K562 (cell line): Measurements from ENCODE around the gene NTPCR. TPM values are rescaled to one million over a fixed set of nuclear protein-coding genes. Genes with fewer than 3 reads are reported as not detected.

Source experiments
- ATAC-seq: fragments of 200-7000 bp; cut with Tn5 transposase; 3 replicates; pipeline ENCODE4 v1.9.1; 2020; ENCODE audit warnings: moderate library complexity
- BruUV-seq: library from RNA; stranded (reverse); fragments of 400-500 nt; replicated peaks from 2 replicates; lab custom pipeline; 2021; lab: Mats Ljungman, UMichigan
- CTCF ChIA-PET: fragments of 300-600 bp; formaldehyde crosslinking; extraction: SDS; loops from one replicate; lab custom pipeline; 2021; ENCODE audit warnings: low intra/inter-chr PET ratio; lab: Yijun Ruan, JAX
- POLR2A ChIA-PET: fragments of 300-600, 350-650 bp; sonication (Branson Sonifier 250); formaldehyde crosslinking; extraction: SDS; loops from one replicate; lab custom pipeline; 2021; ENCODE audit warnings: antibody characterized with exemption, inconsistent platforms; lab: Yijun Ruan, JAX
- DNase-seq, 4 experiments: peaks; one replicate each; pipeline versions ENCODE4 v3.0.0 to v3.0.0-alpha.2; 2011 to 2018; ENCODE audit warnings: low spot score in 3 of 4, mixed read lengths in 3 of 4; ENCODE audit errors: extremely low read depth in 1 of 4
- FAIRE-seq: peaks from 2 replicates; lab custom pipeline; 2011; peaks lifted over from hg19 to GRCh38; lab: Jason Lieb, UNC
- H2AFZ ChIP-seq: 2 replicates; pipeline ENCODE4 v1.6.0; 2011; ENCODE audit warnings: low read depth, low read length, control low read depth, inconsistent platforms
- H3K27ac ChIP-seq: fragments of 200-600 bp; 3 replicates; pipeline ENCODE4 v1.8.0; 2011; ENCODE audit warnings: low read depth, mild to moderate bottlenecking, control low read depth, inconsistent platforms, low read length, moderate library complexity, mixed read lengths; ENCODE audit errors: extremely low read depth
- H3K27me3 ChIP-seq, 2 experiments: fragments of 300-600 bp in 1 of 2; 2 replicates in 1 of 2; 3 replicates in 1 of 2; pipeline versions ENCODE4 v1.6.0 to v1.8.0; 2011; ENCODE audit warnings: inconsistent platforms in 2 of 2, low read length in 2 of 2, mild to moderate bottlenecking in 1 of 2, mixed read lengths in 1 of 2, moderate library complexity in 1 of 2; ENCODE audit not compliant: control insufficient read depth in 2 of 2, insufficient read depth in 2 of 2
- H3K36me3 ChIP-seq: fragments of 300-600 bp; 3 replicates; pipeline ENCODE4 v1.8.0; 2011; ENCODE audit warnings: mild to moderate bottlenecking, low read length, inconsistent platforms; ENCODE audit not compliant: control insufficient read depth, insufficient read depth
- H3K4me1 ChIP-seq, 2 experiments: fragments of 200-600 bp in 1 of 2; replicated peaks in 1 of 2; 2 replicates in 1 of 2; 3 replicates in 1 of 2; pipeline versions ENCODE4 v1.5.1 to v1.8.0; 2011; ENCODE audit warnings: inconsistent platforms in 2 of 2, low read length in 2 of 2, mild to moderate bottlenecking in 1 of 2, mixed read lengths in 1 of 2, moderate library complexity in 1 of 2; ENCODE audit not compliant: control insufficient read depth in 2 of 2, insufficient read depth in 2 of 2
- H3K4me2 ChIP-seq: 2 replicates; pipeline ENCODE4 v1.6.1; 2011; ENCODE audit warnings: low read length, control low read depth, inconsistent platforms, mixed read lengths; ENCODE audit not compliant: insufficient read depth
- H3K4me3 ChIP-seq: fragments of 200-600 bp; sonication (generic), shearing (Covaris generic); 2 replicates; pipeline ENCODE4 v1.5.1; 2016; ENCODE audit warnings: control low read depth, inconsistent platforms
- H3K79me2 ChIP-seq: fragments of 200-600 bp; 3 replicates; pipeline ENCODE4 v1.8.0; 2011; ENCODE audit warnings: low read length, inconsistent platforms; ENCODE audit not compliant: control insufficient read depth, insufficient read depth
- H3K9ac ChIP-seq, 2 experiments: 2 replicates each; pipeline versions ENCODE4 v1.6.0 to v1.6.1; 2011; ENCODE audit warnings: low read depth in 2 of 2, low read length in 2 of 2, control low read depth in 1 of 2, inconsistent platforms in 1 of 2, mild to moderate bottlenecking in 1 of 2, mixed read lengths in 1 of 2; ENCODE audit not compliant: insufficient read depth in 1 of 2
- H3K9me1 ChIP-seq: one replicate; pipeline ENCODE4 v1.6.0; 2011; ENCODE audit warnings: inconsistent platforms, mild to moderate bottlenecking, low read length, moderate library complexity; ENCODE audit not compliant: control insufficient read depth, insufficient read depth
- H3K9me3 ChIP-seq: replicated peaks from 2 replicates; pipeline ENCODE4 v1.5.1; 2011; ENCODE audit warnings: low read depth, low read length, inconsistent platforms; ENCODE audit not compliant: control insufficient read depth, insufficient read depth
- H4K20me1 ChIP-seq: replicated peaks from 2 replicates; pipeline ENCODE4 v1.6.1; 2011; ENCODE audit warnings: low read length, inconsistent platforms, mixed read lengths; ENCODE audit not compliant: control insufficient read depth, insufficient read depth
- HDAC2 ChIP-seq: fragments of 450-650 bp; IDR thresholded peaks from 2 replicates; pipeline ENCODE4 v1.6.1; 2016; ENCODE audit warnings: mild to moderate bottlenecking
- MED1 ChIP-seq: sonication (generic); formaldehyde crosslinking; IDR thresholded peaks from 2 replicates; pipeline ENCODE4 v1.8.1; 2023; ENCODE audit warnings: missing genetic modification reagents, borderline replicate concordance
- SUPT5H ChIP-seq: fragments of 450-650 bp; IDR thresholded peaks from 2 replicates; pipeline ENCODE4 v1.6.1; 2016
- WGBS: fragments of 100-300 bp; shearing (Covaris generic); methylation state at CpG from one replicate; pipeline ENCODE4 v1.1.6; 2016; ENCODE audit warnings: low coverage, mixed read lengths; ENCODE audit not compliant: insufficient coverage; ENCODE audit errors: missing lambda C conversion rate; 5-methylcytosine and 5-hydroxymethylcytosine counted together
- in situ Hi-C: fragments of 300-500 bp; cut with MboI; formaldehyde crosslinking; loops from 4 replicates; pipeline ENCODE4 v1.15.0; 2018; ENCODE audit warnings: inconsistent platforms, mixed read lengths
- intact Hi-C: fragments of 100-400 bp; cut with micrococcal nuclease; formaldehyde crosslinking; loops from 2 replicates; pipeline ENCODE4 v1.14.2; 2022
- polyA plus RNA-seq, 8 experiments: library from polyadenylated mRNA; depleted of rRNA in 4 of 8; stranded (reverse) in 5 of 8; unstranded in 3 of 8; fragments of >200 nt; fragmentation: Nextera tagmentation in 2 of 8; fragmentation: Illumina TruSeq in 1 of 8; extraction: Ambion mirVana in 2 of 8; extraction: Trizol in 1 of 8; gene quantifications; 2 replicates each; pipeline versions ENCODE4 v1.2.1 to v1.2.3, GENCODE V29; 2011 to 2014; ENCODE audit warnings: inconsistent platforms in 1 of 8, missing spikeins in 1 of 8
- total RNA-seq, 7 experiments: library from RNA; depleted of rRNA in 6 of 7; stranded (reverse); fragments of >200 nt in 6 of 7; fragmentation: Illumina TruSeq in 2 of 7; extraction: Trizol in 2 of 7; gene quantifications; 2 replicates each; pipeline versions ENCODE4 v1.2.1 to v1.2.3, GENCODE V29; 2011 to 2021; ENCODE audit warnings: low replicate concordance in 1 of 7
- TF ChIP-seq, protein P1 (sequence below): fragments of 250-450 bp; sonication (Bioruptor Pico); IDR thresholded peaks from 2 replicates; pipeline ENCODE4 v1.8.0; 2021; ENCODE audit warnings: moderate library complexity, mild to moderate bottlenecking, inconsistent platforms
- TF ChIP-seq, protein P2 (sequence below): fragments of 250-450 bp; sonication (Bioruptor Pico); IDR thresholded peaks from 2 replicates; pipeline ENCODE4 v1.4.0; 2020; ENCODE audit warnings: mild to moderate bottlenecking

Gene NTPCR
- total and polyA plus RNA-seq, 9 of the 15 experiments (the other 6 are each of a cell fraction or from before 2014, with no cell fraction given): 19.3 to 105 (median 48.8) TPM

- Histone ChIP-seq H4K20me1 (0 out of 2 replicates have a peak, but pooled peaks cover 4% of the 10 kb centered on the region), H3K9ac (0 out of 4 replicates have a peak overlapping the region, but pooled peaks of 1 of the 2 experiments have one; percentile 73), H3K4me3 (peak overlapping the region; percentile 88), H3K27me3 (no peaks in the 10 kb centered on the region), H3K36me3 (peaks cover 7% of the 10 kb centered on the region; the same call in 2 of the 3 replicates), H2AFZ (no peak overlapping the region), H3K9me3 (no peaks in the 10 kb centered on the region), H3K27ac (no peak overlapping the region), H3K79me2 (peaks cover 28% of the 10 kb centered on the region), H3K4me1 (peaks cover 9 to 10% of the 10 kb centered on the region in 2 experiments; a peak in 3 of 5 replicates), H3K9me1 (no peaks in the 10 kb centered on the region), H3K4me2 (peak overlapping the region; percentile 91)
- TF ChIP-seq, protein P1, sequence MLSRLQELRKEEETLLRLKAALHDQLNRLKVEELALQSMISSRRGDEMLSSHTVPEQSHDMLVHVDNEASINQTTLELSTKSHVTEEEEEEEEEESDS (CRISPR knock-in tag): no peak
- TF ChIP-seq MED1 (CRISPR knock-in tag) (no peak), HDAC2 (no peak), SUPT5H (no peak)
- TF ChIP-seq, protein P2, sequence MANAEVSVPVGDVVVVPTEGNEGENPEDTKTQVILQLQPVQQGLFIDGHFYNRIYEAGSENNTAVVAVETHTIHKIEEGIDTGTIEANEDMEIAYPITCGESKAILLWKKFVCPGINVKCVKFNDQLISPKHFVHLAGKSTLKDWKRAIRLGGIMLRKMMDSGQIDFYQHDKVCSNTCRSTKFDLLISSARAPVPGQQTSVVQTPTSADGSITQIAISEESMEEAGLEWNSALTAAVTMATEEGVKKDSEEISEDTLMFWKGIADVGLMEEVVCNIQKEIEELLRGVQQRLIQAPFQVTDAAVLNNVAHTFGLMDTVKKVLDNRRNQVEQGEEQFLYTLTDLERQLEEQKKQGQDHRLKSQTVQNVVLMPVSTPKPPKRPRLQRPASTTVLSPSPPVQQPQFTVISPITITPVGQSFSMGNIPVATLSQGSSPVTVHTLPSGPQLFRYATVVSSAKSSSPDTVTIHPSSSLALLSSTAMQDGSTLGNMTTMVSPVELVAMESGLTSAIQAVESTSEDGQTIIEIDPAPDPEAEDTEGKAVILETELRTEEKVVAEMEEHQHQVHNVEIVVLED: no peak
- DNase-seq (no peak), FAIRE-seq (no peak), ATAC-seq (no peak)
- CTCF ChIA-PET: interaction anchor here (0.5 kb wide), 1 partner anchor 158 kb away, joined by 3 read pairs; no protein-coding TSS in a partner anchor
- 9% methylated on average over 1 of the region's 1 CpG for WGBS
- intact Hi-C loops: loop anchor here (10.0 kb wide), 1 partner anchor 317 kb away; the partner anchor contains the start of gene SIPA1L2
- POLR2A ChIA-PET: interaction anchor here (0.6 to 0.7 kb wide), 3 partner anchors 12 to 214 kb away, joined by 3 read pairs; no protein-coding TSS in a partner anchor
- in situ Hi-C loops: no loop called here
- BruUV-seq: no TSS peak
Measured at GRCh38 chr1:232951605-232952004, 1.2 kb downstream of the NTPCR start.
